ENCODE data around the gene FHL2. TPM values are rescaled to one million over a fixed set of nuclear protein-coding genes. Genes with fewer than 3 reads are reported as not detected.

The FHL2 gene
- polyA plus RNA-seq, 4 donors = 29.1 to 37.9 (median 34.5) TPM

GRCh38 chr2:105324101-105324500 is 74.8 kb downstream of the FHL2 start:
- no peak for DNase-seq (ENCODE audit: low read depth in 4 of 4, low spot score in 3 of 4)

- no peak for DNase-seq (ENCODE audit: low read depth in 4 of 4, low spot score in 3 of 4)
Observed at GRCh38 chr2:105323111-105323510, 75.7 kb downstream of the FHL2 start.

GRCh38 chr2:105321875-105322646 is 76.8 kb downstream of the FHL2 start:
- no peak for DNase-seq (ENCODE audit: low read depth in 4 of 4, low spot score in 3 of 4)

GRCh38 chr2:105320651-105321215 is 78.1 kb downstream of the FHL2 start:
- DNase-seq (ENCODE audit: low read depth in 4 of 4, low spot score in 3 of 4) = no peak

GRCh38 chr2:105317937-105318336 is 80.9 kb downstream of the FHL2 start:
- DNase-seq (ENCODE audit: low read depth in 4 of 4, low spot score in 3 of 4) = no peak

GRCh38 chr2:105315314-105315713 is 83.5 kb downstream of the FHL2 start:
- DNase-seq (ENCODE audit: low read depth in 4 of 4, low spot score in 3 of 4) = no peak

- DNase-seq (ENCODE audit: low read depth in 4 of 4, low spot score in 3 of 4) = no peak
Observed at GRCh38 chr2:105313877-105314276, 85.0 kb downstream of the FHL2 start.

Other genes starting within 250 kb of the FHL2 start
- under 1 TPM in 3 of 4 donors, not detected in 1; 0.08 to 0.19 (median 0.13) TPM for gene GPR45, start 157.3 kb downstream of the FHL2 start, polyA plus RNA-seq (ENCODE audit: insufficient read length in 4 of 4)
- 10 to 100 TPM; 15.5 to 16.4 (median 15.6) TPM for gene TGFBRAP1, start 69.3 kb downstream of the FHL2 start, polyA plus RNA-seq (ENCODE audit: insufficient read length in 4 of 4)
- gene C2orf49, start 61.5 kb downstream of the FHL2 start, polyA plus RNA-seq (ENCODE audit: insufficient read length in 4 of 4) = 10 to 100 TPM; 21.4 to 27.4 (median 26.4) TPM